ENCODE data around the gene FBXL5.

DNA sequence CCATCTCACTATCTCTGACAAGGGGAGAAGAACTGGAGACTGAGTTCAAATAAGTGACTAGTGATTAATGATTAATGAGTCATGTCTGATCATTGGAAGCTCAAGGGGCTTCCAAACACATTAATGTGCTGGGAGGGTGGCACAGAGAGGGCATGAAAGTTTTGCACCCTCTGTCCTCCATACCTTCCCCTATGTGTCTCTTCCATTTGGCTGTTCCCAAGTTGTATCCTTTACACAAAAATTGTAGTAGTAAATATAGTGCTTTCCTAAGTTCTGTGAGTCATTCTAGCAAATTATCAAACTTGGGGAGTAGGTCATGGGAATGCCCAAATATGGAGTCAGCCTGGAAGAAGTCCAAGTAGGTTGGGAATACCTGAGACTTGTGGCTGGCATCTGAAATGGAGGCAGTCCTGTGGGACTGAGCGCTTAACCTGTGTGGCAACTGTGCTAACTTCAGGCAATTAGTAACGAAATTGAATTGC lies 22.4 kb upstream of the FBXL5 start:
- TF ChIP-seq, protein P1, sequence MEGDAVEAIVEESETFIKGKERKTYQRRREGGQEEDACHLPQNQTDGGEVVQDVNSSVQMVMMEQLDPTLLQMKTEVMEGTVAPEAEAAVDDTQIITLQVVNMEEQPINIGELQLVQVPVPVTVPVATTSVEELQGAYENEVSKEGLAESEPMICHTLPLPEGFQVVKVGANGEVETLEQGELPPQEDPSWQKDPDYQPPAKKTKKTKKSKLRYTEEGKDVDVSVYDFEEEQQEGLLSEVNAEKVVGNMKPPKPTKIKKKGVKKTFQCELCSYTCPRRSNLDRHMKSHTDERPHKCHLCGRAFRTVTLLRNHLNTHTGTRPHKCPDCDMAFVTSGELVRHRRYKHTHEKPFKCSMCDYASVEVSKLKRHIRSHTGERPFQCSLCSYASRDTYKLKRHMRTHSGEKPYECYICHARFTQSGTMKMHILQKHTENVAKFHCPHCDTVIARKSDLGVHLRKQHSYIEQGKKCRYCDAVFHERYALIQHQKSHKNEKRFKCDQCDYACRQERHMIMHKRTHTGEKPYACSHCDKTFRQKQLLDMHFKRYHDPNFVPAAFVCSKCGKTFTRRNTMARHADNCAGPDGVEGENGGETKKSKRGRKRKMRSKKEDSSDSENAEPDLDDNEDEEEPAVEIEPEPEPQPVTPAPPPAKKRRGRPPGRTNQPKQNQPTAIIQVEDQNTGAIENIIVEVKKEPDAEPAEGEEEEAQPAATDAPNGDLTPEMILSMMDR (IDR thresholded peaks at IDR 0.05): no peak
- no peak for TF ChIP-seq POLR2A (IDR thresholded peaks at IDR 0.05)

Measured in thyroid gland (tissue), 4 donors.